D721Med (cell line): ENCODE results near the gene SLC38A2.

Source experiments
- DNase-seq: peaks from one replicate; pipeline ENCODE4 v3.0.0; 2011; ENCODE audit warnings: low spot score; ENCODE audit not compliant: insufficient read length
- FAIRE-seq: peaks from 2 replicates; lab custom pipeline; 2011; peaks lifted over from hg19 to GRCh38; lab: Jason Lieb, UNC
- TF ChIP-seq, protein P1 (sequence below): IDR thresholded peaks from 2 replicates; pipeline ENCODE4 v1.5.1; 2012; ENCODE audit warnings: mild to moderate bottlenecking, control low read depth; ENCODE audit not compliant: insufficient read depth; ENCODE audit errors: missing control alignments

Gene SLC38A2

DNA sequence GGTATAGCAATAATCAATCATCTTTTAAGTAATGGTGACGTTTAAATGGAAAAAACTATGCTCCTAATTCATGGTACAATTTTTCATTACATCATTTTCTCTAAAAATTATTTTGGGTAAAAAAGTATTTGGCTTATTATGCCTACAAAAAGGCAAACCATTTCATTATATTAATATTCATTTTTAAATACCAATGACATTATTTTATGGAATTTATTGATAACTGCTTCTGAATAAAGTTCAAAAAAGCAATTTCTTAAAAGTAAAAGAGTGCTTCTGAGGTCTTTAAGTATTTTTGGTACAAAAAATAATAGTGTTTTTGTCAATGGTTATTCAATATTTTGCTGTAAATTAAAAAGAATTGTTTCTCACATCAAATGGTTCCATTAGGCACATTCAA lies 12.2 kb downstream of the SLC38A2 start:
- FAIRE-seq (no peak), DNase-seq (no peak)
- TF ChIP-seq, protein P1, sequence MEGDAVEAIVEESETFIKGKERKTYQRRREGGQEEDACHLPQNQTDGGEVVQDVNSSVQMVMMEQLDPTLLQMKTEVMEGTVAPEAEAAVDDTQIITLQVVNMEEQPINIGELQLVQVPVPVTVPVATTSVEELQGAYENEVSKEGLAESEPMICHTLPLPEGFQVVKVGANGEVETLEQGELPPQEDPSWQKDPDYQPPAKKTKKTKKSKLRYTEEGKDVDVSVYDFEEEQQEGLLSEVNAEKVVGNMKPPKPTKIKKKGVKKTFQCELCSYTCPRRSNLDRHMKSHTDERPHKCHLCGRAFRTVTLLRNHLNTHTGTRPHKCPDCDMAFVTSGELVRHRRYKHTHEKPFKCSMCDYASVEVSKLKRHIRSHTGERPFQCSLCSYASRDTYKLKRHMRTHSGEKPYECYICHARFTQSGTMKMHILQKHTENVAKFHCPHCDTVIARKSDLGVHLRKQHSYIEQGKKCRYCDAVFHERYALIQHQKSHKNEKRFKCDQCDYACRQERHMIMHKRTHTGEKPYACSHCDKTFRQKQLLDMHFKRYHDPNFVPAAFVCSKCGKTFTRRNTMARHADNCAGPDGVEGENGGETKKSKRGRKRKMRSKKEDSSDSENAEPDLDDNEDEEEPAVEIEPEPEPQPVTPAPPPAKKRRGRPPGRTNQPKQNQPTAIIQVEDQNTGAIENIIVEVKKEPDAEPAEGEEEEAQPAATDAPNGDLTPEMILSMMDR: no peak

DNA sequence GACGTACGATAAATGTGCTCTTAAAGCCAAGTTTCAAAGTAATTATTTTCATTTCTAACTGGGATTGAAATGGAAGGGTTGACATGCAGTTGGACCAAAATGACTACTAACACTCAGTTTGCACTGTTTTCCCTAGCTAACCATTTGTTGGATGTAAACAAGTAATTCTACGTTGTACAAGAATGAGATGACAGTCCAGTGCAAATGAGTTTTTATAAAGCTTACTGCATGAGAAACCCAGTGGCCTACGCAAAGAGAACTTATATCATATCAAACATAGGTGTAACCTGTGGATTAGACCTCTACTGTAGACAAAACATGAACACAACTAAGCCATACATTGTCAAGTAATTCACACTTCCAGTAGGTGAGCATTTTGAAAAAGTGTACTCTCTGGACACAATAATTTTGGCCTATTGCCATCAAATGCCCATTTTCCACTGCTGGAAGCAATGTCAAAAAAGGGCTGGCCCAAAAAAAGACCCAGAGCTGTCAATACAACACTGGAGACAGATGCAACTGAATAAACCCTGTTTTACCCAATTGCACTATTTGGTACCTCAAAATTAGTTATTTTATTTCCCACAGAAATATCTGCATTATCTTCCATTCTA lies 12.8 kb downstream of the SLC38A2 start:
- no peak for FAIRE-seq
- DNase-seq: no peak
- TF ChIP-seq, protein P1: no peak

DNA sequence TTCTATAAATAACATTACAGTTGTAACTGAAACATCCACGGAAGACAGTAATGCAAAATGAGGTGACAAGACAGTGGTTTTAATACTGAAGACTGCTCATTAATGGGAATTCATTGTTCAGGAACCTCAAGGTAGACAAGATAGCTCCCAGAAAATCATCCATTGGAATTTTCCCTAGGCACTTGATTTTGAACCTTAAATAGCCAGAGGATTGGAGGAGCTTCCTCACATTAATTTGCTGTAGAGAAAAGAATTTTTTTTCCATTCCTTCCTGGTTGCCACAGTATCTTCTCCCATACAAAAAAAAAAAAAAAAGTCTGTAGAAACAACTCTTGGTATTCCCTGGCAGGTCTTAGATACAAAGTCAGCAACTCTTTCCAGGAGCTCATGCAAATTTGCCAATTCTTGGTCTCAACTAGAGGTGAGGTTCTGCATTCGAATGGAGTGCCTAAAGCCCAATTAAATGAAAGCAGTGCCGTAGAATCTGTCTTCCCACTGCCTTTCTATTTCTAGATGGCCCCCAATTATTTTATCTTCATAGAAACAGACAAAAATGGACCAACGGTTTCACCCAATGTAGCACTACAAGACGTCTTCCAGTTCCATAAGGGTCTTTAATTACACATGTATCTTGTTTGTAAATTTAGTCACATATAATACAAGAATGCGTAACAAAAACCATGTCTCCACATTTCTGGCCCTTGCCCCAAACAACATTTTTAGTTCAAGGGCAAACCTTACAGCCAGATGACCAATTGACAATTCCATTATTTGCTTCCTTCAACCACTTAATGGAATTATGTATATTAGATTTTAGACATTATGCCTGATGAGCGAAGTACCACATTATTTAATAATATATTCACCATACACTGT lies 13.5 kb downstream of the SLC38A2 start:
- DNase-seq: no peak
- FAIRE-seq: no peak
- TF ChIP-seq, protein P1: no peak

DNA sequence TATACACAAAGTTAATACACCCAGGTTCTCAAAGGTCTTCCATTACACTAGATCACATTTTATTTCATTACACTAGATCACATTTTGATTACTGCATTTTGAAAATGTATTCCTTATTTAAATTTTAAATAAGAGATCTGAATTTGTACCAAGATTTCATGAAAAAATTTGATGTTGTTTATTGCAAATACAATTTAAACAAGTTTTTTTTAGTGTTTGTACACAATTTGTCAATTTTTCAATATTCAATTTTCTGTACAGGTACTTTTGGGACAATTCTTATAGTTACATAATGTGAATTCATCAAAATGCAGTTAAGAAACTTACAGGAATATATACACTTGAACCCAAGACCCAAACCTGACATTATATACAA lies 14.3 kb downstream of the SLC38A2 start:
- FAIRE-seq: no peak
- DNase-seq: no peak
- TF ChIP-seq, protein P1: no peak

DNA sequence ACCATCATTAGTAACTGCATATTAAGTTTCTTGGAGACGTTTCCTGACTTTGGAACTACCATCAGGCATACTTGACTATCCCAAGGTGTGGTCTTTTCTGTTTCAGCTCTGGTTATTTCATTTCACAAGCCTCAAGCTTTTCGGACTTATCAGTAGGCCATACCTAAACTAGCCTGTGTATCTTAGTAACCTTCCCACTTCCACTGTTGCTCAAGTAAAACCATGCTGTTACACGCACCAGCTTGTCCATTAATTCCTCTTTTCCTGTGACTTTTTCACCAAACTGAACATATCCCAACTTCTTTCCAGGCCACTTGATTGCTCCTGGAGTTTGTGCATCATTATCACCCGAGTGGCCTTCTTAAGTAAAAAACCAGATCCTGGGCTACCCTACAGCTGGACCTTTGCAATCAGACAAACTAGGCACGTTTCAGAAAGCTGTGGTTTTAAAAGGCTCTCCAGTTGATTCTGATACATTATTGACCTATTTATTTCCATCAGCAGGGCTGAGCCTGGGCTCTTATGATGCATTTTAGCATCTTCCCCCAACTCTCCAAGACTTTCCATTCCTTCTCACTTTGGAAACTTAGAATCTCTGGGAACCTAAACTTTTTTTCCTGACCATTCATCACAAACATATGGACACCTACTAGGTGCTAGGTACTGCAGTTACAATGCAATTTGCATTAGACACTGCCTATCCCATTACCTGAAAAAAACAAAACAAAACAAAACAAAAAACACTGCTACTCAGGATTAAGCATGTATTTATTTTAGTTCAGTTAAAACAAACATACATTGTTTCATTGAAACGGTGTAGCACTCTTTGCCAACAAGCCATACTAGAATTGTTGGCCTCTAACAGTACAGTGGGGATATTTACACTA lies 14.9 kb downstream of the SLC38A2 start:
- no peak for FAIRE-seq
- no peak for DNase-seq
- TF ChIP-seq, protein P1: no peak

DNA sequence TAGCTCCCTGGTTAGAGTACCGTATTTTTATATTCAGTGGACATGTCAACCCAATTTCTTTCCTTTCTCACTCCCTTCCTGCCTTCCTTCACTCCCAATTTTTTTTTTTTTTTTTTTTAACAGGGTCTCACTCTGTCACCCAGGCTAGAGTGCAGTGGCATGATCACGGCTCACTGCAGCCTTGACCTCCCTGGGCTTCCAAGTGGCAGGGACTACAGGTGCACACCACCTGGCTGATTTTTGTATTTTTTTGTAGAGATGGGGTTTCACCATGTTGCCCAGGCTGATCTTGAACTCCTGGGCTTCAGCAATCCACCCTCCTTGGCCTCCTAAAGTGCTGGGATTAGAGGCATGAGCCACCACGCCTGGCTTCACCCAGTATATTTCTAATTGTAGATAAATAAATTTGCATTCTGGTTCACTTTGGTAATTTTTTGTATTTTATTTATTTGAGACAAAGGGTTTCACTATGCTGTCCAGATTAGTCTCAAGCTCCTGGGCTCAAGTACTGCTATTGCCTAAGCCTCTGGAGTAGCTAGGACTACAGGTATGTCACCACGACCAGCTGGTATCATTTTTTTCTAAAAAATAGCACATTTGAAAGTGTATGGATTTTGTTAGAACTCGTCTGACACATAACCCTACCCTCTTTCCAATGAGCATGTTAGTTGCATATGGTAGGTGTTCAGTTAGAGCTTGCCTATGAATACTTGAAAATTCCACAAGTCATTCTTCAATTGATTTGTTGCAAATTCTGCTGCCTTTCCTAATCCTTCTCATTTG lies 15.7 kb downstream of the SLC38A2 start:
- DNase-seq (no peak), FAIRE-seq (no peak)
- TF ChIP-seq, protein P1: no peak
